Cardiac septum (tissue), 1 donor: ENCODE measurements around the gene TMEM234. TPM values are rescaled to one million over a fixed set of nuclear protein-coding genes. Genes with fewer than 3 reads are reported as not detected.

Experiments used
- DNase-seq: peaks from one replicate; pipeline ENCODE4 v3.0.0-alpha.2; 2020; ENCODE audit warnings: low spot score
- intact Hi-C: fragments of 100-400 bp; cut with DNase I; formaldehyde crosslinking; loops from one replicate; pipeline ENCODE4 v1.14.0; 2022
- total RNA-seq: library from RNA; stranded (reverse); fragmentation: NEBNext Ultra II Directional; extraction: Animal tissue kit (Norgen Biotek cat#: 25700); gene quantifications from one replicate; pipeline ENCODE4 v1.2.1, GENCODE V29; 2021
- donor health status: DM: no; HTN: no; CAD: no.

TMEM234 gene
- total RNA-seq, 1 donor from 2014 or later, result 12.3 TPM

DNA sequence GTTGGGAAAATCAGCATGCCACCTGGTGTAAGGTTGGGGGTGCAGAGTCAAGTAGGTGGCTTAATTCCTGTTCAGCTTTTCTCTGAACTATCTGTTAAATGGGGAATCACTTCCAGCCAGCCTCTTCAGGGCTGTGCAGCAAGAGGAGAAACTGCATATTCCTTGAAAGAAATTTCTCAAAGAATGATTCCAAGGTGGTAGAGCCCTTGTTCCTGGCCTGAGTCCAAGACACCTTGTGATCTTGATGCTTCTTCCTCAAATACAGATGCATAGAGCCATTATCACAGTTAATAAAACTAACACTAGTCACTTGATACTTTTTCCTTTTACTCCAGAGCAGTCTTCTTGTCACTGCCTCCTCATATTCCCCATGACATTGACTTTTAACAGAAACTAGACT is 37.5 kb downstream of the TMEM234 start:
- no peak for DNase-seq
- intact Hi-C loops, result no loop called here

DNA sequence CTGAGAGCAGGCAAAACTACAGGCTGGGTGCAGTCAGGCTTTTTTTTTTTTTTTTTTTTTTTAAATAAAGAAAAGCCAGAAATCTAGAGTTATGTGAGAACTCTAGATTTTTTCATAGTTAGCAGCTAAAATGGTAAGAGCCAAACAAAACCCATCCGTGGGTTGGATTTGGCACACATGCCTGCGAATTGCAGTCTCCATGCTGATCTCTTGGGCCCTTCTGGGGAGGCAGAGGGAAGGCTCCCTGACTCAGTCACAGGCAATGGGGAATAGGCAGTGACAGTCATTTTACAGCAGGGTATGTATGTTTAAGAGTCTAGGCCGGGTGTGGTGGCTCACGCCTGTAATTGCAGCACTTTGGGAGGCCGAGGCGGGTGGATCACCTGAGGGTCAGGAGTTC is 40.1 kb downstream of the TMEM234 start:
- intact Hi-C loops, result no loop called here
- no peak for DNase-seq

DNA sequence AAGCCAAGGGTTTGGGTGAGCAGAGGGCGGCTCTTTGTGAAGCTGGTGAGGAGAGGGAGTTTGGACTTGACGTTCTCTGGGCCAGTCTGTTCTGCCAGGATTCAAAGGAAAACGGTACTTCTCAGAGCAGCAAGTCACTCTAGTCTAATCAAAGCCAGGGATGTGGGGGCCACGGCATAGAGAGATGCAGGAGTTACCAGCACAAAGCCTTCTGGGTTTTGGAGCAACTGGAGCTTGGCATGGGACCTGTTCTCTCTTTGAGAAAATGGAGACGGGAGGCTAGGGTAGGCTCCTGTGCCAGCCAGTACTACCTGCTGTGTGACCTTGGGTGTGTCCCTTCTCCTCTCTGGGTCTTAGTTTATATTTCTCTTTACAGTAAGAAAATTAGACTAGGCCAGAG is 40.6 kb downstream of the TMEM234 start:
- no peak for DNase-seq
- intact Hi-C loops, result no loop called here

DNA sequence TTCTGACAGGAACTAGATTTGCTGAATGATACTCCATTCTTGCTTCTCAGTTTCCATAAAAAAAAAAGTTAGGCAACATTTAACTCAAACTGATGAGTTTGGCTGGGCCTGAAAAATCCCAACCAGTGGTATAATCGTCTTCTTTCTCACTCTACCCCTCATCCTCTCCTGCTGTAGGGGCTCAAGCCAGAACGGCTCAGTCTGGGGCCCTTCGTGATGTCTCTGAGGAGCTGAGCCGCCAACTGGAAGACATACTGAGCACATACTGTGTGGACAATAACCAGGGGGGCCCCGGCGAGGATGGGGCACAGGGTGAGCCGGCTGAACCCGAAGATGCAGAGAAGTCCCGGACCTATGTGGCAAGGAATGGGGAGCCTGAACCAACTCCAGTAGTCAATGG is 41.1 kb downstream of the TMEM234 start:
- no peak for DNase-seq
- intact Hi-C loops, result no loop called here

DNA sequence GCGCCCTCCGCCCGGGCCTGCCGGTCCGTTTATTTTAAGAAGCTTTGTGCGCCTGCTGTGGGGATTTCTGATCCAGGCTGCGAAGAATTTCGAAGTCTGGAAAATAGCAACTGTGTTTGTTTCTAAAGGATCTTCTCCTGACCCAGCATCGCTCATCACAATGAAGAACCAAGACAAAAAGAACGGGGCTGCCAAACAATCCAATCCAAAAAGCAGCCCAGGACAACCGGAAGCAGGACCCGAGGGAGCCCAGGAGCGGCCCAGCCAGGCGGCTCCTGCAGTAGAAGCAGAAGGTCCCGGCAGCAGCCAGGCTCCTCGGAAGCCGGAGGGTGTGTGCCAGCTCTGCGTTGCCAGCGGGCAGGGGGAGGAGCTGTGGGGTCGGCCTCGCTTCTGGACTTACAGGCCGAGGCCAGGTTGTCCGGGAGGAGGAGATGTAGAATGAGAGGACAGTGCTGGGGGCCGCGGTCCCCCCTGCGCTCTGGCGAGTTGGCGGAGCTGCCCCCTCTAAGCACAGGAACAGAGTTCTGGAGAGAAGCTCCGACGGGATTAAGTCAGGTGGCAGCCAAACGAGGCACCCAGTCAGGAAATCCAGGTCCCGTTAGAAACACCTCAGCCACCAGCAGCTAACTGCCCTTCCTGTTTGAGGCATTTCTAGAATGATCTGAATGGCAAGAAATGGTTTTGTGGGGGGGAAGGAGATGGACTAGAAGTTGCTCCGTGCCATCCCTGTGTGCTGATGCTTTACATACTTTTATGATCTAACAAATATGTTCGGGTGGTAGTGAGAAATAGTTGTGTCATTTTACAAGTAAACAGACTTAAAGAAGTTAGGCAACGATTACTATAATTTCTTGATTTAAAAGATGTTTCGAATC is 41.7 kb downstream of the TMEM234 start:
- intact Hi-C loops, result no loop called here
- peak; percentile 78 for DNase-seq

DNA sequence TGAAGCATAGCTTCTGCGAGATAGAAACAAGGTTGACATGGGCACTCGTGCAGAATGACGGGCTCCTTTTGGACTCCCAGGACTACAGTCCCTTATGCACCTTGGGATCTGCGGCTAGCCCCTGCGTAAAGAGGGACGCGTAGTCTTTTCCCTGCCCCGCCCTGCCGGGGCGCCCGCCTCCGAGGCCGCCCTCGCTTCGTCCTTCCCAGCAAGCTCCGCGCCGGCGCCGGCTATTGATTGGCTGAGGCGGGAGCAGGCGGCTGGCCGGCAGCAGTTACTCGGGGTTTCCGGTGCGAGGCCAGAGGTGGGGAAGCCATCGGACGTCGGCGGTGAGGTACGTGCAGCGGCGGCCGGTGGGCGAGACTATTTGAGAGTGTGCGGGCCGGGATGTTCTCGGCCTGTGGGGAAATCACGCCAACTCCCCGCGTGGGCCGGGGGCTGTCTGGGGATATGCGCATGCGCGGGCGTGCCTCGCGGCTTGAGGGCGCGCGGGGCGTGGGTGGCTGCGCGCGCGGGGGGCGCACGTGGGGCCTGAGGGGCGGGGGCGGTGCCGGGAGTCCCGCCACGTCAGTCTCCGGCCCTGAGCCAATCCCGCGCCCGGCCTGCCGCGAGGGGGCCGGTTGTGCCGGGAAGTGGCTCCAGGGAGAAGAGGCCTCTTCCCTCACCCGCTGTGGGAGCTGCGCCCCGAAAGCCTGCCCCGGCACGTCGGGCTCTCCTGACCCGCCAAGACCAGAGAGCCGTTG is 42.5 kb downstream of the TMEM234 start, which contains the start of gene TXLNA:
TXLNA (plus strand) TSS at position 233 of the 743 bp plus-strand sequence. CDS start 671 bp downstream, outside the sequence.
- peak; percentile 98 for DNase-seq
- intact Hi-C loops, result loop anchor here (5.0 kb wide), 1 partner anchor 72 kb away; the partner anchor contains the start of gene KPNA6

DNA sequence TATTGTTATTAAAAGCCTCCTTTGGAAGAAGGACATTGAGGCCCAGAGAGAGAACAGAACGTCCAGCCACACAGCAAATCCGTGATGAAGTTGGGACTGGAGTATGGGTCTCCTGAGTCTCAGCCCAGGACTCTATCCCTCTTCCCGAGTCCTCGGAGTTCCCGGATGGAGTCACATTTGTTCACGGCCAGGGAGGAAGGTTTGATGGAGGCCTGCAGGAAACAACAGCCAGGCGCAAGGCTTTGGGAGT is 43.0 kb downstream of the TMEM234 start:
- DNase-seq, result no peak
- intact Hi-C loops, result loop anchor here (5.0 kb wide), 1 partner anchor 72 kb away; the partner anchor contains the start of gene KPNA6

DNA sequence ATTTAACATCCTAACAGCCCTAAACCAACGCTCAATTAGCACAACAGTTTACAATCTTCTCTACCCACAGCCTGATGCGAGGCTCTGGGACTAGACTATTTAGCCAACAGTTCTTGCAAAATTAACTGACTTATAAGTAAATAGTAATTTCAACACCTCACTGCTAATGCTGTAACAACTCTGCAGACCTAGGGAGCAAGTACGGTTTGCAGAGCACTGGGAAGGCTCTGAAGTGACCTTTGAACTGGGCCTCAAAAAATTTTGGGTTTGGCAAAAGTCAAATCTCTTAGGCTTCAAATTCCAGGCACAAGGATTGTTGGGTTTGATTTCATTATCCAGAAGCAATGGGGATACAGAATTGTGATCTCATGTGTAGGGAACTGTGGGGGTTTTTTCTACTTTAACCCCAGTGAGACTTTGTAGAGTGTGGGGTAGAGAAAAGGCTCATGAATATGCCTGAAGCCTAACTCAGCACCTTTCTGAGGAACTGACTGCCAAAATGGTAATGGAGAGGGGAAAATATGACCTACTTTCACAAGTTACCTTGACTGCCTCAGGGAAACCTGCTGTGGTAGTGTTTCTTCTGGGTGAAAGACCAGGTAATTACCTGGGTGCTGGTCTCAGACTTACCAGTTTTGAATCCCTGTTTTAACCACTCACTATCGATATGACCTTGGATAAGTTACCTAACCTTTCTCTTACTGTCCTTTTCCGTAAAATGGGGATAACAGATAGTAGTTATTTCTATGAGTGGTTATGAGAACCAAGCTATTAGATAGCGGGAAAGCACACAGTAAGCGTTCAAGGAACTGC is 43.6 kb downstream of the TMEM234 start:
- DNase-seq, result no peak
- intact Hi-C loops, result loop anchor here (5.0 kb wide), 1 partner anchor 71 kb away; the partner anchor contains the start of gene KPNA6

DNA sequence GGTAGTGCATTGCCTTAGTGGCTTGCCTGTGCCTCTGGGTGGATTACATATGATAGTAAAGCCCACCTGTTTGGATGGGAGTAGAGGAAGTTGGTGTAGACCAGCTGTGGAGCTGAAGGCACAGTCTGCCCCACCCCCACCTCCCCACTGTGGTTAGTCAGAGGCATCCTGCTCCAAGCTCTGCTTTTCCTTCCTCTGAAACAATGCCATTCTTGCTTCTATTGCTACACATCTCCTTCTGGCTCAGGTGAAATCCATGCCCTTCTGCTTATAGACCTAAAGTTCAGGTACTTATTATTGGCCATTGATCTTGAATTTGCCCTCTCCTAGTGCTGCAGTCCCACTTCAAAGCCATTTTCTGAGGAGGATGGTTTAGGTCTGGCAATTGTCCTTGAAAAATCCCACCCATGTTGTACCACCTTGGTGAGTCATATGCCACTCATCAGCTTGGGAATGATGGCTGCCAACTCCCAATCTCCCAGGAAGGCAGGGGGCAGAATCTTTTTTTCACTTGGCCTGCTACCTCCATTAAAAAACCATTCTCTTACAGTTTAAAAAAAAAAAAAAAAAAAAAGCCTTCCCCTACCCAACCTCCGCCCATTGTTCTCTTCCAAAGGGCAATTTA is 49.4 kb downstream of the TMEM234 start:
- DNase-seq, result no peak
- intact Hi-C loops, result no loop called here

DNA sequence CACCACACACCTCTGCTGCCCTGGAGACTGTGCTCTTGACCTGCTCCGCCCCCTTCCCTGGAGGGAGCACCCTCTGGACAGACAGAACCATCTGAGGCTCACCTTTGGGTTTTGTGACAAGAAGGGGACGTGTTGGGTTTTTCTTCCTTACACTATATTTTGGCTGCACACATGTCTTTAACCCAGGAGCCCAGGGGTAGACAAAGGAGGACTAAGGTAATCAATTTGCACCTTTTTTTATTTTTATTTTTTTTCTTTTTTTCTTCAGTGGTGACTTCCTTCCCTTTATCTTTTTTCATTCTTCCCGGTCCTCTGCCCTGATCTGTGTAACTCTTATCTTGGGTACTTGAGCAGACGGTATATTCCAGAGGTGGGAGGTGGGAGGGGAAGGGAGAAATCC is 51.2 kb downstream of the TMEM234 start:
- intact Hi-C loops, result no loop called here
- no peak for DNase-seq

Other genes with a start within 250 kb of the TMEM234 start
- 73.1 TPM for gene KHDRBS1, start 208.5 kb downstream of the TMEM234 start, total RNA-seq
- 7.1 TPM for gene TMEM39B, start 149.4 kb downstream of the TMEM234 start, total RNA-seq
- 81.4 TPM for gene KPNA6, start 114.3 kb downstream of the TMEM234 start, total RNA-seq
- 24.5 TPM for gene TXLNA, start 42.7 kb downstream of the TMEM234 start, total RNA-seq
- gene CCDC28B, start 21.8 kb downstream of the TMEM234 start, total RNA-seq, result 10.2 TPM
- gene IQCC, start 16.7 kb downstream of the TMEM234 start, total RNA-seq, result 0.78 TPM
- gene DCDC2B, start 13.3 kb downstream of the TMEM234 start, total RNA-seq, result not detected
- 91.5 TPM for gene EIF3I, start 54 bp upstream of the TMEM234 start, total RNA-seq
- 5.4 TPM for gene FAM167B, start 24.9 kb upstream of the TMEM234 start, total RNA-seq
- gene LCK, start 28.9 kb upstream of the TMEM234 start, total RNA-seq, result 0.54 TPM
- 29.9 TPM for gene HDAC1, start 69.7 kb upstream of the TMEM234 start, total RNA-seq
- gene MARCKSL1, start 113.9 kb upstream of the TMEM234 start, total RNA-seq, result 12.0 TPM
- gene FAM229A, start 140.1 kb upstream of the TMEM234 start, total RNA-seq, result 3.2 TPM
- gene TSSK3, start 140.2 kb upstream of the TMEM234 start, total RNA-seq, result 2.6 TPM
- gene BSDC1, start 172.1 kb upstream of the TMEM234 start, total RNA-seq, result 41.3 TPM
- gene ZBTB8B, start 242.7 kb upstream of the TMEM234 start, total RNA-seq, result not detected